WERI-Rb-1 (cell line): ENCODE data around the gene PIK3R2.
A peak's percentile ranks its signal among the peaks of the same experiment; 100 is the strongest.
"Not testable (repeated sequence)": the region's sequence is repeated elsewhere in the genome, so short reads cannot be mapped to it uniquely, and the experiment has no call there.

Source experiments
- DNase-seq: peaks from one replicate; pipeline ENCODE4 v3.0.0-alpha.2; 2020
- H3K27ac ChIP-seq: fragments of 250-450 bp; sonication (Bioruptor Pico); 2 replicates; pipeline ENCODE4 v1.5.1; 2020; ENCODE audit warnings: mild to moderate bottlenecking, moderate library complexity
- H3K27me3 ChIP-seq: fragments of 250-450 bp; sonication (Bioruptor Pico); 2 replicates; pipeline ENCODE4 v1.5.1; 2021; ENCODE audit warnings: mild to moderate bottlenecking, low read depth, moderate library complexity; ENCODE audit not compliant: insufficient read depth, severe bottlenecking
- H3K36me3 ChIP-seq: fragments of 250-450 bp; sonication (Bioruptor Pico); 2 replicates; pipeline ENCODE4 v1.5.1; 2020; ENCODE audit warnings: mild to moderate bottlenecking, moderate library complexity
- H3K4me3 ChIP-seq: 2 replicates; pipeline ENCODE4 v1.5.1; 2011; ENCODE audit warnings: low read depth, mild to moderate bottlenecking, control low read depth, low read length
- H3K9me3 ChIP-seq: fragments of 250-450 bp; sonication (Bioruptor Pico); 2 replicates; pipeline ENCODE4 v1.5.1; 2021; ENCODE audit warnings: mild to moderate bottlenecking, moderate library complexity; ENCODE audit not compliant: severe bottlenecking
- TF ChIP-seq, protein P1 (sequence below): IDR thresholded peaks from 2 replicates; pipeline ENCODE4 v1.5.1; 2011; ENCODE audit warnings: low read depth, mild to moderate bottlenecking, control low read depth, inconsistent platforms, low read length

Gene PIK3R2

DNA sequence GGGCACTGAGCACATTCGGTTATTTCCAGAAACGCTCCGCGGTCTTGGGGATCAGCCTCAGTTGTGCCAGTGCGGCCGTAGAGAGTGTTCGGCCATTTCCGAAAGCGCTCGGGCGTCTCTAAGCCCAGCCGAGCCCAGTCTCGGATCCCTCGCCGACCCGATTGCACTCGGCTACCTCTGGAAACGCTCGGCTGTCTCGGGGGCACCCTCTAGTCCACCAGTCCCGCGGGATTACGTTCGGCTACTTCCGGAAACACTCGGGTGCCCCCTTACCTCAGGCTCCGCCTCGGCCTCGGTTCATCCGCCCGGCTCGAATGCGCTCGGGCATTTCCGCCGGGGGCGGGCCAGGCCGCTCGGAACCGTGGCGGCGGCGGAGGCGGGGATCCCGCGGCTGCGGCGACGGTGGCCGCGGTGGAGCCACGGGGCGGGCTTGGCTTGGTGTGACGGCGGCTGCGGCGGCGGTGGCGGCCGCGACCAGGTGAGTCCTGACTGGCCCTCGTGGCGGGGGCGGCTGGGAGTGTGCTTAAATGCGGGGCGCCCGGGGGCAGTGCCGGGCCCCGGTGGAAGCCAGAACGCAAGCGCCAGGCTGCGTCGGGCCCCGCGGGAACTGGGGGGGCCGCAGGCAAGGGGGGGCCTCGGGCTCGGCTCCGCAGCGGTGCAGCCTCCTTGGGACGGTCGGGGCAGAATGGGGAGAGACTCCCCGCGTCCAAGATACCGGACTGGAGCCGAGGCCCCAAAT lies at the start of gene PIK3R2:
TSS of gene PIK3R2 (plus strand) at position 347 of the 739 bp plus-strand sequence. CDS start 2,717 bp downstream, outside the sequence.
- DNase-seq: peak; percentile 99
- TF ChIP-seq, protein P1, sequence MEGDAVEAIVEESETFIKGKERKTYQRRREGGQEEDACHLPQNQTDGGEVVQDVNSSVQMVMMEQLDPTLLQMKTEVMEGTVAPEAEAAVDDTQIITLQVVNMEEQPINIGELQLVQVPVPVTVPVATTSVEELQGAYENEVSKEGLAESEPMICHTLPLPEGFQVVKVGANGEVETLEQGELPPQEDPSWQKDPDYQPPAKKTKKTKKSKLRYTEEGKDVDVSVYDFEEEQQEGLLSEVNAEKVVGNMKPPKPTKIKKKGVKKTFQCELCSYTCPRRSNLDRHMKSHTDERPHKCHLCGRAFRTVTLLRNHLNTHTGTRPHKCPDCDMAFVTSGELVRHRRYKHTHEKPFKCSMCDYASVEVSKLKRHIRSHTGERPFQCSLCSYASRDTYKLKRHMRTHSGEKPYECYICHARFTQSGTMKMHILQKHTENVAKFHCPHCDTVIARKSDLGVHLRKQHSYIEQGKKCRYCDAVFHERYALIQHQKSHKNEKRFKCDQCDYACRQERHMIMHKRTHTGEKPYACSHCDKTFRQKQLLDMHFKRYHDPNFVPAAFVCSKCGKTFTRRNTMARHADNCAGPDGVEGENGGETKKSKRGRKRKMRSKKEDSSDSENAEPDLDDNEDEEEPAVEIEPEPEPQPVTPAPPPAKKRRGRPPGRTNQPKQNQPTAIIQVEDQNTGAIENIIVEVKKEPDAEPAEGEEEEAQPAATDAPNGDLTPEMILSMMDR: no peak
- Histone ChIP-seq H3K36me3 (peaks cover 20% of the 10 kb centered on the region), H3K9me3 (no peaks in the 10 kb centered on the region), H3K27ac (peak within 1 kb of the TSS; percentile 94), H3K4me3 (peak within 1 kb of the TSS; percentile 95), H3K27me3 (no peaks in the 10 kb centered on the region)

DNA sequence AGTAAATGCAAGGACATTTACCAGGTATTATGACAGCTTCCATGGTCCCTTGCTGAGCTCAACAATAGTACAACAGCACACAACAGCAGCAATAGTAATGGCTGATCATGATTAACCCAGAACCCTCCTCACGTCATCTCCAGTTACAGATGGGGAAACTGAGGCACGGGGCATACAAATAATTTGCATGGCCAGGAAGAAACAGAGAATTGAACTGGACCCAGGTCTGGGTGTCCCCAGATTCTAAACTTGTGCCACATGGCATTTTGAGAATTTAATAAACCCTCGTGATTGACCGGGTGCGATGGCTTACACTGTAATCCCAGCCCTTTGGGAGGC lies 48.2 kb upstream of the PIK3R2 start:
- peak overlapping the region; percentile 53 for H3K27ac ChIP-seq
- DNase-seq: no peak
- TF ChIP-seq, protein P1: no peak
- no peaks in the 10 kb centered on the region for H3K27me3 ChIP-seq
- no peaks in the 10 kb centered on the region for H3K36me3 ChIP-seq
- H3K9me3 ChIP-seq: peaks cover 3% of the 10 kb centered on the region
- H3K4me3 ChIP-seq: peak overlapping the region; percentile 48

GRCh38 chr19:18105259-18105658 lies 47.7 kb upstream of the PIK3R2 start:
- H3K27me3 ChIP-seq, DNase-seq, H3K27ac ChIP-seq, H3K9me3 ChIP-seq, H3K4me3 ChIP-seq, H3K36me3 ChIP-seq: not testable (repeated sequence)

- Histone ChIP-seq H3K27ac (no peak overlapping the region), H3K4me3 (no peak overlapping the region), H3K27me3 (no peaks in the 10 kb centered on the region), H3K36me3 (peaks cover 3% of the 10 kb centered on the region; the same call in 1 of the 2 replicates), H3K9me3 (peaks cover 3% of the 10 kb centered on the region)
- no peak for DNase-seq
- TF ChIP-seq, protein P1: no peak
Measured at GRCh38 chr19:18107235-18107634, 45.7 kb upstream of the PIK3R2 start.

GRCh38 chr19:18108897-18109296 lies 44.1 kb upstream of the PIK3R2 start:
- H3K9me3 ChIP-seq: no peaks in the 10 kb centered on the region
- H3K27me3 ChIP-seq: no peaks in the 10 kb centered on the region
- no peak for DNase-seq
- TF ChIP-seq, protein P1: no peak
- H3K36me3 ChIP-seq: peaks cover 3% of the 10 kb centered on the region; the same call in 1 of the 2 replicates
- no peak overlapping the region for H3K4me3 ChIP-seq
- H3K27ac ChIP-seq: no peak overlapping the region

GRCh38 chr19:18109341-18109732 lies 43.6 kb upstream of the PIK3R2 start:
- Histone ChIP-seq H3K27ac (peak overlapping the region; percentile 32; the same call in 1 of the 2 replicates), H3K9me3 (no peaks in the 10 kb centered on the region), H3K27me3 (no peaks in the 10 kb centered on the region), H3K4me3 (peak overlapping the region; percentile 65), H3K36me3 (peaks cover 3% of the 10 kb centered on the region; the same call in 1 of the 2 replicates)
- TF ChIP-seq, protein P1: no peak
- DNase-seq: no peak
